ENCODE data around the gene FCN2.

FCN2 gene

DNA sequence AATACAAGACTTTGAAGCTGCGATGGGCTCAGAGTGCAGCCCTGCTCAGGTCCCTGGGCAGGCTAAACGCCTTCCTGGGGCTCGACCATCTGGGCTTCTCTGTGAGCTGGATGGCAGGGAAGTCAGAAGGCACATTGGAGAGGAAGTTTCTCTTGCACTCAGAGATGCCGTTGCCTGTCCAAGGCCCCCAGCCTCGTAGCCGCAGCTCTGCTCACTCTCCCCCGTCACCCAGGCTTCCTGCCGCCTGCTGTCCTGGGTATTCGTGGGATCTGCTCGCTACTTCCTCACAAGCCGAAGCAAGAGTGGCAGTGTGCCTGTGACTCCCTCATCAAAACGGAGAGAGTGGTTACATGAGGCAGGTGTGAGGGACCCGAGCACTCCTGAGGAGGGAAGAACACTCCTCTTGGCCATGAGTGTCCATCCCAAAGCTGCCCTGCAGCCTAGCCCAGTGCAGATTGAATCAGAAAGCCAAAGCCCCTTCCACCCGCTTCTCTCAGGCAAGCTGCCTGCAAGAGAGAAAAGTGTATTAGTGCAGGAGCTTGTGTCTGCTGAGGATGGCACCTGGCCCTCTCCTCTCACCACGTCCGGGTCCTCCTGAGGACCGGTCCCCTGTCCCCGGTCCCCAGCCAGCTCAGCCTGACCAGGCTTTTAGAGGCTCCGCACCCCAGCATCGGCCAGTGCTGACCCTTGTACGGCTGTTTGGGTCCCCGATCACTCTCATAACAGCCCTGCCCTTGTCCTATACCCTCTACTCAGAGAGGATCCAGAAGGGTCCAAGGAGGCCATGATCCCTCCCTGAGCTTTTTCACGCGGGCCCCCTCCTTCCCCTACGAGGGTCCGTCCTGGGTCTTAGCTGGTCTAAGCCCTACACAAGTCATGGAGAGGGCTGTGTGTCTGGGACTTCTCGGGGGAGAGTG, 7.3 kb downstream of the FCN2 start:
- in situ Hi-C loops (cut with MboI; ENCODE audit: low sequenced_read_pairs): no loop called here

DNA sequence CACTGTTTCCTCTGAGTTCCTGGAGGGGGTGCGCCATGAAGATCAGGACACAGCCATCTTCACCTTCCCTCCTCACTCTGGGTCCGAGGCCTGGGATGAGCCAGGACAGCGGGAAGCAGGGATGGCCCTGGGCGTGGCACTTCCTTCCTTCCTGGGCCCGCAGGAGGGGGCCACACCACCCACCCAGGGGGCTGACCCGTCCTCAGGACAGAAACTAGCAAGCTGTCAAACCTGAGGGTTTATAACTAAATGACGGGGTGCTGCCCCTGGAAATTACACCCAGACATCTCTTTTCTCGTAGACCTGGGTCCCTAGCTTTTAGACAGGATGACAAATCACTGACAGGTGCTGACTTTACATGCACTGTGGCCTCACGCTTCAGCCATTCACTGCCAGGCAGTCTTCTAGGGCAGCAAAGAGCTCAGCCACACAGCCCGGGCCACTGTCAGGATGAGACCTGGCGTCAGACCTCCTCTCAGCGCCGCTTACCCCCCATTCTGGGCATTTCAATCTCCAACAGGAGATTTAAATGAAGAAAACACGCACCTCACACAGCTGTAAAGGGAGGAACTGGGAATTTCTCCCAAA, 8.1 kb downstream of the FCN2 start:
- in situ Hi-C loops (cut with MboI; ENCODE audit: low sequenced_read_pairs): no loop called here

DNA sequence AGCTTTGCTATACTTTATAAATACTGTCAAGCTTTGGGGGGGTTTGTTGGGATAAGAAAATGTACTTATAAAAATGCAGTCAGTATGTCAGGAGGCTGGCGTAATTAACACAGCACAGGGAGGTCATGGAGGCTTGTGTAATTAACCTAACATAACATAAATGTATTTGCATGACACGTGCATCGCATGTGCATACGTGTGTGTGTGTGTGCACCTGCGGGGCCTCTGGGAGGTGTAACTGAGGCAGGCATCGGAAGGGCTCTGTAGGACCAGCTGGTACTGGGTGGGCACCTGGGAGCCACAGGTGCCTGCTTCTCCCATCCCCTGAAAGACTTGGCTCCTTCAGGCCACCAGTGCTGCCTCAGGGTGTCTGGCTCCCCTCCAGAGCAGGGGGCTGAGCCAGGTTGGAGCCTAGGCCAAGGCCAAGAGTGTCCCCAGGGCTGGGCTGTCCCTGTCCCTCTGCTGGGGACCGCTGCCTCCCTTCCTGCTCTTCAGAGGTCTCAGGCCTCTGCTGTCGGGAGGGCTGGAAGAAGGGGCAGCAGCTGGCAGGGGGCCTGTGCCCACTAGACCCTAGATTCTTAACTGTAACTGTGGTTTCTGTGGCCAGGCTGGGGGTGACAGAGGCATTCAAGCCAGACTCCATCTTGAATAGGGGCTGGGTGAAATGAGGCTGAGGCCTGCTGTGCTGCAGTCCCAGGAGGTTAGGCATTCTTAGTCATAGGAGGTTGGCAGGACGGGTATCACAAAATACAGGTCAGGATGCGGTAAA, 9.0 kb downstream of the FCN2 start:
- in situ Hi-C loops (cut with MboI; ENCODE audit: low sequenced_read_pairs): no loop called here

DNA sequence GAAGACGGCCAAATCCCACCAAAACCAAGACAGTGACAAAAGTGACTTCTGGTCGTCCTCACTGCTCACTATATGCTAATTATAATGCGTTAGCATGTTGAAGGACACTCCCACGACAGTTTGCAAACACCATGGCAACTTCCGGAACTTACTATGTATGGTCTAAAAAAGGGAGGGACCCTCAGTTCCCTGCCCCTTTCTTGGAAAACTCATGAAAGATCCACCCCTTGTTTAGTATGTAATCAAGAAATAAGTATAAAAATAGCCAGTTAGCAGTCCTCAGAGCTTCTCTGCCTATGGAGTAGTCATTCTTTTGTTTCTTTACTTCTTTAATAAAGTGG, 9.5 kb downstream of the FCN2 start:
- in situ Hi-C loops (cut with MboI; ENCODE audit: low sequenced_read_pairs): no loop called here

DNA sequence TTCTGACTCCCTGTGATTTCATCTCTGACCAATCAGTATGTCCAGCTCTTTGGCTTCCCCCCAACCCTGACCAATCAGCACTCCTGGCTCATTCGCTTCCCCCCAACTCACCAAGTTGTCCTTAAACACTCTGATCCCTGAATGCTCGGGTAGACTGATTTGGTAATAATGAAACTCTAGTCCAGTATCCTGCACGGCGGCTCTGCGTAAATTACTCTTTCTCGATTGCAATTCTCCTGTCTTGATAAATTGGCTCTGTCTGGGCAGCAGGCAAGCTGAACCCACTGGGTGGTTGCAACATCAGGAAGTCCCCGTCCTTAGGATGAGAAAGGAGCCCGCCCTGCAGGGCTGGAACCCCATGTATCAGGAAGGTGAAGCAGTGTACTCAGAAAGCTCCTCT, 10.4 kb downstream of the FCN2 start:
- in situ Hi-C loops (cut with MboI; ENCODE audit: low sequenced_read_pairs): no loop called here

DNA sequence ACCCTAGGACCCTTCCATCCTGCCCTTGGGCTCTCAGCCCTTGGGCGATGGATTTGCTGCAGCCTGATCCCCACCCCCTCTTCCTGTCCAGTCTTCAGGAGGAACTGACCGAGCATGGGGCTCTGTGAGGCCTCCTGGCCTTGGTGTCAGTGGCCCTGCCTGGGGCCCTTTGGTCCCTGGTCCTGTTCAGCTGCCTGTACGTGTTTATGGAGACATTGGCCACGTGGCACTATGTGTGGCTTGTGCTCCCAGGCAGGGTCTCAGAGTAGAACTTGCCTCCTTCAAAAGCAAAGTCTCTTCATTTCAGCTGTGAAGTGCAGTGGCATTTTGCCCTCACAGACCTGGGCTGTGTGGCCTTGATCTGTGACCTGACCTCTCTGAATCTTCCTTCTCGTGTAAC, 11.1 kb downstream of the FCN2 start:
- in situ Hi-C loops (cut with MboI; ENCODE audit: low sequenced_read_pairs): no loop called here

DNA sequence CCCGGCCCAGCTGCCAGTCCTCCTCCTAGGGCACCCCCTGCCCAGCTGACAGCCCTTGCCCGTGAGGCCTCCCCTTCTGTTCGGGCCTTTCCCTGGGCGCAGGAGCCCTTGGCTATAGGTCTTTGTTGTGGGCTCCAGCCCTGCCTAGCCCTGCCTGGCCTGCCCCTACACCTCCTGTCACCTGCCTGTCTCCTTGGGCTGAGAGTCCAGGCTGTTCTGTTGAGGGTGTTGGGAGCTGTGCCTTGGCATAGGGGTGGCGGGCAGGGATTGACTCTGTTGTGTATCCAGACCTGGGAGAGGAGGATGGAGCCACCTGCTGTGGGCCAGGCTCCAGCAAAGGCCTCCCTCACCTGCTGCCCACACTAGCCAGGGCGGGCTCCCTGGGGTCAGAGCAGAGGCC, 11.6 kb downstream of the FCN2 start:
- in situ Hi-C loops (cut with MboI; ENCODE audit: low sequenced_read_pairs): no loop called here

DNA sequence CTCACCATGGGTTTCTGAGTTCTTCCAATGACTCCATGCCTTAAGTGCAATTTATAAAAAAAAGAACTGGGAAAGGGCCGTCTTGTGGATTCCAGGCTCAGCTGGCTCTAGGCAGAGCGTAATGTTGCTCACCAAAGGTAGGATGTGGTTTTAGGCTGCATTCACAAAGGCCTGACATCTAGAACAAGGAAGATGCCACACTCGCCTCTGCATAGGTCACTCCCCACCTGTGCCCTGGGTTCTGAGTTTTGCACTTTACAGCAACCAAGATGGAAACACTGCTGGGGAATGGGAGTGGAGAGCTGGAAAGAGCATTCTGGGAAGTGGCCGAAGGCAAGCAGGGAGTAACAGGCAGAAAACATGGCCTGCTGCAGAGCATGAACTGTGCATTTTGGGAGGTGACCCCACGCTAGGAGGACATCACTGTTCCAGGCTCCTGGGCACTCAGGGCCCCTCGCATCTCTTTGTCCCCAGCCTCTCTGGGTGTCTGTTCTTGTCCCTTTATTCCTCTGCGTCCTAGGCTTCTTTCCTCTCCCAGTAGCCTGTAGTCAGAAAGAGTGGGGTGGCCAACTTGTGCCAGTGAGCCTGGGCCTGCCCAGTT, 12.3 kb downstream of the FCN2 start:
- in situ Hi-C loops (cut with MboI; ENCODE audit: low sequenced_read_pairs): no loop called here

DNA sequence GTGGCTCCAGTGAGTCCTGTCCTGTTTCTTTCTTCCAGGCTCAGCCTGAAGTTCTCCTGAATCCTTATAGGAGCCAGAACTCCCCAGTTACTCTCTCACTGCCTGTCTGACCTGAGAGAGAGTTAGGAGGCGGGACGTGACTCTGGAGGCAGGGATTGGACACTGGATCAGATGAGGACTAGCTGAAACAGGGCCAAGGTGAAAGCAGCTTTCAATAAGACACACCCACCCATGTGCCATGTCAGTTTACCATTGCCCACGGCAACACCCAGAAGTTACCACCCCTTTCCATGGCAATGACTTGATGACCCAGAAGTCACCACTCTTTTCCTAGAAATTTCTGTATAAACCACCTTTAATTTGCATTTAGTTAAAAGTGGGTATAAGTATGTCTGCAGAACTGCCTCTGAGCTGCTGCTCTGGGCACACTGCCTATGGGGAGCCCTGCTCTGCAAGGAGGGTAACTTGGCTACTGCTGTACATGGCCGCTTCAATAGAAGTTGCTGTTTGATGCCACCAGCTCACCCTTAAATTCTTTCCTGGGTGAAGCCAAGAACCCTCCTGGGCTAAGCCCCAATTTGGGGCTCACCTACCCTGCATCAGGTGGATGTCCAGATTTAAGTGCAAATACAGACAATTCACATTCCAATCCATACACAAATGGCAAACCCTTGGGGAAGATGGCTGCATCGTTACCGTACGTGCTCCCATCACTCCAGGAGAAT, 13.7 kb downstream of the FCN2 start:
- in situ Hi-C loops (cut with MboI; ENCODE audit: low sequenced_read_pairs): no loop called here

DNA sequence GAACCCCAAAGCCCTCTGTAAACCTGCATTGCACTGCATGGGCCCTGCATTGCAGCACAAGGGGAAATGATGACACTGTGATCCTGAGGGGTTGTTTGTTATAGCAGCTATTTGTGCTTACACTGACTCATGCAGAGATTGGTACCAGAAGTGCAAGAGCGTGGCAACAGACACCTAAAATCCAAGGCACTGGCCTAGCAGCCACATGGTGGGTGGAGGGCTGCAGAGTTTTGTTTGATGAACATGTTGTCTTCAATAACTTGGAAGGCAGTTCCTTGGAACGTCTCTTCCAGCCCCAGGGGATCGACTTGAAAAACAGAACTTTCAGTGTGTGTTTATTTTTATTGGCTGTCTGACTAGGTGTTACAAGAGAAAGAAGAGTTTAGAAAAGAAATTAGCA, 14.5 kb downstream of the FCN2 start:
- in situ Hi-C loops (cut with MboI; ENCODE audit: low sequenced_read_pairs): no loop called here

DNA sequence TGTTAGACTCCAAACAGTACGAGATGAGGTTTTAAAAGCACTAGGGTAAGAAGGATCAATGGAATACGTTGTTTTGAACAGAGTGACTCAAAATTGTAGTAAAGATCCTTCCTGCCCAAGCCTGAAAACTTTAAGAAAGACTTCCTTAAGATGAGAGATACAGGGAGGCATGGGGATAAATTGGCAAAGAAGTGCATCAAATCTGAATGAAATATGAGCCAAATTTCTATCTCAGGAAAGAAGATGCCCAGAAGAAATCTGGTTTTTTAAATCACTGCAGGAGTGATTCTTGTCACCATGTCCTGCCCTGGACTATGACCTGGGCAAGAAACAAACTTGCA, 14.9 kb downstream of the FCN2 start:
- in situ Hi-C loops (cut with MboI; ENCODE audit: low sequenced_read_pairs): no loop called here

DNA sequence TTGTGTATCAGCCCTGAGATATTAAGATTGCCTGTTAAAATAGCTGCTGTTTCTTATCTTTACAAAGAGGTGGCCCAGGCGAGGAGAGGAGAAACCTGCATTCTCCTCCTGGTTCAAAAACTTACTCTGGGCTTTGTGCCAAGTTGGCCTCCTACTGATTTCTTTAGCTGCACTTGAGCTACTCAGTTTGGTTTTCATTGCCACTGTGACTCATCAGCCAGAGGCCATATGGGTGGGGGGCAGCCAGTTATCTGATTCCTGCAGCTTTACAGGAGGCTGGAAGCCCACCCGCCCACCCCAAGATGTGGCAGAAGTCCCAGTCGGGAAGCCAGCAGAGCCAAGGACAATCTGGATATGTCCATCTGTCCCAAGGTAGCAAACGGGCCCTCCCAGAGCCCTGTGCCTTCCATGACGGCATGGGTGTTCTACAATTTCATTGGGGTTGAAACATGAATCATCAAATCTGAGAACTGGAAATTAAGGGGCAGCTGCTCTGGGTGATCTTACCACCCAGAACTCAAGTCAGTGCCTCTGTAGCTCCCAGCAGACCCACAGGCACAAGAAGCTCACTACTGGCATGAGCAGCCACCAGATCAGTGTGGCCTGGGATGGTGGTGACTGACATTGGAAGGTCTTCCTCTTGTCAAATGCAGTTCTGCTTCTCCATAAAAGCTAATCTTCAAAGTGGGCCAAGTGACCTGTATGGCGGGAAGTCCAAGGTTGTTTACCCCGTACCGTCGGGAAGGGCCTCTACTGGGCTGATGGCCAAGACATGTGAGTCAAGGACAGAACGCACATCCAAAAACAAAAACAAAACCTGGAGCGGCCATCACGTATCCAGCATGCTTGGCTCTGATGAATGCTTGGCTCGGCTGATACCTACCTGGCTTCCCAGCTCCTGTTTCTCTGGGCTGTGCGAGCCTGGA, 15.6 kb downstream of the FCN2 start:
- in situ Hi-C loops (cut with MboI; ENCODE audit: low sequenced_read_pairs): no loop called here

DNA sequence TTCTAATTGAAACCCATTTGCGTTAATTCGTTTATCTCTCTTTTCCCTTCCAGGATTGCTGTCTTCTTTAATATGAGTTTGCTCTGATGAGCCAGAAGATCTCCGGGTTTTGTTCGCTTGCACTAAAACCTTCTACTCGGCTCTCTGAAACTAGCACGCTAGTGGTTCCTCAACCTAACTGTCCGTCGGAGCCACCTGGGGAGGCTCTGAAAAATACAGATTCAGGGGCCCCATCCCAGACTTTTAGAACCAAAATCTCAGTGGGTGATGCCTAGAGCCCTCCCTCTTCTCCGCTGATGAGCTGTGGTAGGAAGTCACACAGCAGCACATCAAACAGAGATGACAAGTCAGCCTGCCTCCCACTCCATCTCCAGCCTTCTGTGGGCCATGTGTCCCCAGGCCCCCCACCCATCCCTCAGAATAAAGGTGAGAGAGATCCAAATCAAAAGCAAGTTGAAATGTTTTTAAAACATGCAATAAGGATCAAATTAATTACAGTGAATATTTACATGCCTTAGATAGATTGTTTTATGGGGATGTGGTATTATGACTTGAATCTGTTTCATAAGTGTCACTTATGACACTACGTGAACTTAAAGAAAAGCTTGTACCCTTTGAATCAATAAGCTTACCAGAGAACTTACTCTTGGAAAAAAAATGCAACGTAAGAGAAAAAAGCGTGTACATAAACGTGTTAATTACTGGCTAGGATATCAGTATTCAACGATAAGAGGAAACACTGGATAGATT, 16.4 kb downstream of the FCN2 start:
- in situ Hi-C loops (cut with MboI; ENCODE audit: low sequenced_read_pairs): no loop called here

DNA sequence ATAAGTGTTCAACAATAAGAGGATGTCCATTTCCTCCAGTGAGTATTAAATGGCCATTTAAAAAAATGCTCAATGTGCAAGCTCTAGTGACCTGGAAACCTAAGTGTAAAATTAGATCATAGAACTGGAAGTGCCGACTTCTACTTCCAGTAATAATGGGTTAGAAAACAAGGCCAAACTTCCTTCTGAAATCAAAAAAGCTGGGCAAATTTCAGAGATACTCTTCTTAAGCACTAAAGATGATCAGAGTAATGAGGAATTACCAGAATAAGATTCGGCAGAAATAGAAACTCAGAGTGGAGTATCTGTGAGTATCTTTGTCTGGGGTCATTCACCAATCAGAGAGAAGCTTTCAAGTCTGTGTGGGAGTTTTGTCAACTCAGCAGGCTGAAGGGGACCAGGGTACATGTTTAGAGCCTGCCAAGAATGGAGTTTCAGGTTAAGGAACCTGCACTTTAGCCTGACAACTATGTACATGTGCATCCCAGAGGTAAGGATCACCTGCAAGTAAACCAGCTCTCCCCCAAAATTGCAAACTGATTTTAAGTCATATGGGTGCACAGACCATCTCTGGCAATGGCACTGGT, 17.1 kb downstream of the FCN2 start:
- in situ Hi-C loops (cut with MboI; ENCODE audit: low sequenced_read_pairs): no loop called here

DNA sequence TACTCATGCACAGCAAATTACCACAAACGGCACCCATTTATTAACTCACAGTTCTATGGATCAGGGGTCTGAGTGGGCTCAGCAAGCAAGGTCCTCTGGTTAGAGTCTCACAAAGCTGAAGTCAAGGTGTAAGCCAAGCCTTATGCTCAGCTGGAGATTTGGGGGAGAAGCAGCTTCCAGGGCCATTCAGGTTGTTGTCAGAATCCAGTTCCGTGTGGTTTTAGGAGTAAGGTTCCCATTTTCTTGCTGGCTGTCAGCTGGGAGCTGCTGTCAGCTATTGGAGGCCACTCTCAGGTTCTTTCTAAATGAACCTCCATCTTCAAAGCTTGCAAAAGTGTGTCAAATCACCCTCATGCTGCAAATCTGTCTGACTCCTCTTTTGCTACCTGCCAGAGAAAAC, 17.7 kb downstream of the FCN2 start:
- in situ Hi-C loops (cut with MboI; ENCODE audit: low sequenced_read_pairs): no loop called here

DNA sequence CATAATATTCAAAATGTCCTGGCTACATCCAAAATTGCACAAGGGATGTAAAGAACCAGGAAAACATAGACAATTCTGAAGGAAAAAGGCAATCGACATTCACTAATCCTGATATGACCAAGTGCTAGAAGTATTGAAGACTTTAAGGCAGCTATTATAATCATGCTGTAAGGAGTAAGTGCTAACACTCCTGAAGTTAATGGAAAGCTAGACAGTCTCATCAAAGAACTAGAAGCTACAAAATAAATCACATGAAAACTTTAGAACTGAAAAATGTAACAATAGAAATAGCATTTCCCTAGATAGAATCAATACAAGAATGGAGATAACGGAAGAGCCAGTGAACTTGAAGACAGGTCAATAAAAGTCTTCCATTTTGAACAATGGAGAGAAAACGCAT, 18.6 kb downstream of the FCN2 start:
- in situ Hi-C loops (cut with MboI; ENCODE audit: low sequenced_read_pairs): no loop called here

DNA sequence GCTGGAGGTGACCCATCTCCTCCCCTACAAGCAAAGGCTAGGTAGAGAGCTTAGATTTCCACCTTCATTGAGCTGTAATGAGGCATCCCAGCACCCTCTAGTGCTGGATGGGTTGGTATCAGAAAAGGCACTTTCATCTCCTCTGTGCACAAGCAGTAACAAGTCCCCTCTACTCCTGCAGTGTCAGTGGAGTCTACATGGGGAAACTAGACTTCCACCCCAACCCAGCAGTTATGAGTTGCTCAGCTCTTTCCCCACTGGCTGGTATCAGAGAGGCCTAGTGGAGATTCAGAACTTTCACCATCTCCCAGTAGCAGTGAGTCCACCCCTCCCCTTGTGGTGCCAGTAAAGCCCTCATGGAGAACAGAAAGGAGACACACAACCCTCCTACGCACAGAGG, 19.2 kb downstream of the FCN2 start:
- in situ Hi-C loops (cut with MboI; ENCODE audit: low sequenced_read_pairs): no loop called here

DNA sequence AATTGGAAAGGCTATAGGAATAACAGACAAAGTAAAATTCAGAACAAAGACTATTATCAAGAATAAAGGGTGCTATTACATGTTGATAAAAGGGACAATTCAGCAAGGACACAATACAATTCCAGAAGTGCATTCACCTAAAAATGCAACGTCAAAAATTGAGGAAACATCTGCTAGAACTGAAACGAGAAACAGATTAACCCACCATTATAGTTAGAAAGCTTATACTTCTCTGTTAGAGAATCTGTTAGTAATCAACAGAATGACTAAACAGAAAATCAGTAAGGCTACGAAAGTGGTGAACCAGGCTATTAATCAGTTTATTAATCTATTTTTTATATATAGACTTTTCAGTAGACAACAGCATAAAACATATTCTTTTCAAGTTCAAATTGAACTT, 22.3 kb downstream of the FCN2 start:
- in situ Hi-C loops (cut with MboI; ENCODE audit: low sequenced_read_pairs): no loop called here
